ENCODE measurements around the gene ZNF503. TPM values are rescaled to one million over a fixed set of nuclear protein-coding genes. Genes with fewer than 3 reads are reported as not detected.
"Not testable (repeated sequence)": the region's sequence is repeated elsewhere in the genome, so short reads cannot be mapped to it uniquely, and the experiment has no call there.

Gene ZNF503
- total RNA-seq, 1 experiment from 2014 or later = 42.3 TPM

- ChIA-PET CTCF (no interaction called here), POLR2A (ENCODE audit: unreplicated experiment) (no interaction called here)
- Histone ChIP-seq H3K4me3 (ENCODE audit: low read length) (no peak overlapping the region), H3K27ac (ENCODE audit: low read length) (no peak overlapping the region), H3F3A (ENCODE audit: low read length, unreplicated experiment) (no peaks in the 10 kb centered on the region), H2AFZ (ENCODE audit: low read length) (no peak overlapping the region), H4K20me1 (ENCODE audit: low read length) (no peaks in the 10 kb centered on the region), H3K9ac (ENCODE audit: low read length) (no peak overlapping the region), H3K36me3 (ENCODE audit: low read depth, low read length) (no peaks in the 10 kb centered on the region), H3K9me2 (replicated peaks; ENCODE audit: low read length) (no peaks in the 10 kb centered on the region), H3K27me3 (ENCODE audit: low read length) (peaks cover 16% of the 10 kb centered on the region; the same call in 1 of the 2 replicates), H3K4me2 (ENCODE audit: low read length) (no peak overlapping the region), H3K9me3 (ENCODE audit: low read length) (no peaks in the 10 kb centered on the region), H3K4me1 (ENCODE audit: insufficient read depth, low read length) (no peaks in the 10 kb centered on the region), H3K79me2 (ENCODE audit: low read length) (no peaks in the 10 kb centered on the region)
- intact Hi-C loops (cut with micrococcal nuclease) = no loop called here
- TF ChIP-seq CTCF (conservative IDR thresholded peaks at IDR 0.05; ENCODE audit: low read depth, low read length) (no peak), EZH2phosphoT487 (IDR thresholded peaks at IDR 0.05; ENCODE audit: borderline replicate concordance, low read length) (no peak)
- DNase-seq = no peak
- ATAC-seq = no peak
- no TSS peak for BruUV-seq (replicated peaks)
These were observed 23.7 kb downstream of the ZNF503 start for GRCh38 chr10:75377869-75378268.

- no peak overlapping the region for H3K4me2 ChIP-seq (ENCODE audit: low read length)
- ChIA-PET POLR2A (ENCODE audit: unreplicated experiment) (no interaction called here), CTCF (no interaction called here)
- peaks cover 31% of the 10 kb centered on the region for H3K27me3 ChIP-seq (ENCODE audit: low read length)
- H3K27ac ChIP-seq (ENCODE audit: low read length) = no peak overlapping the region
- H3K79me2 ChIP-seq (ENCODE audit: low read length) = no peaks in the 10 kb centered on the region
- H2AFZ ChIP-seq (ENCODE audit: low read length) = no peak overlapping the region
- intact Hi-C loops (cut with micrococcal nuclease) = no loop called here
- no peaks in the 10 kb centered on the region for H3K9me2 ChIP-seq (replicated peaks; ENCODE audit: low read length)
- no peak overlapping the region for H3K9ac ChIP-seq (ENCODE audit: low read length)
- no peaks in the 10 kb centered on the region for H4K20me1 ChIP-seq (ENCODE audit: low read length)
- H3F3A ChIP-seq (ENCODE audit: low read length, unreplicated experiment) = no peaks in the 10 kb centered on the region
- H3K9me3 ChIP-seq (ENCODE audit: low read length) = no peaks in the 10 kb centered on the region
- no peaks in the 10 kb centered on the region for H3K4me1 ChIP-seq (ENCODE audit: insufficient read depth, low read length)
- DNase-seq = no peak
- no peaks in the 10 kb centered on the region for H3K36me3 ChIP-seq (ENCODE audit: low read depth, low read length)
- TF ChIP-seq EZH2phosphoT487 (IDR thresholded peaks at IDR 0.05; ENCODE audit: borderline replicate concordance, low read length) = no peak
- TF ChIP-seq EZH2 (IDR thresholded peaks at IDR 0.05; ENCODE audit: low read length, unreplicated experiment) = no peak
- no peak for TF ChIP-seq CTCF (conservative IDR thresholded peaks at IDR 0.05; ENCODE audit: low read depth, low read length)
- no peak overlapping the region for H3K4me3 ChIP-seq (ENCODE audit: low read length)
- no peak for ATAC-seq
- BruUV-seq (replicated peaks) = no TSS peak
These were observed 25.7 kb downstream of the ZNF503 start for GRCh38 chr10:75375838-75376237.

- no peaks in the 10 kb centered on the region for H3K9me2 ChIP-seq (replicated peaks; ENCODE audit: low read length)
- peaks cover 49% of the 10 kb centered on the region for H3K27me3 ChIP-seq (ENCODE audit: low read length)
- no peak overlapping the region for H3K4me3 ChIP-seq (ENCODE audit: low read length)
- H3K4me1 ChIP-seq (ENCODE audit: insufficient read depth, low read length) = no peaks in the 10 kb centered on the region
- BruUV-seq (replicated peaks) = no TSS peak
- no peaks in the 10 kb centered on the region for H3K36me3 ChIP-seq (ENCODE audit: low read depth, low read length)
- TF ChIP-seq EZH2phosphoT487 (IDR thresholded peaks at IDR 0.05; ENCODE audit: borderline replicate concordance, low read length) (no peak), EZH2 (IDR thresholded peaks at IDR 0.05; ENCODE audit: low read length, unreplicated experiment) (no peak), CTCF (conservative IDR thresholded peaks at IDR 0.05; ENCODE audit: low read depth, low read length) (no peak)
- no peaks in the 10 kb centered on the region for H4K20me1 ChIP-seq (ENCODE audit: low read length)
- H3F3A ChIP-seq (ENCODE audit: low read length, unreplicated experiment) = no peaks in the 10 kb centered on the region
- intact Hi-C loops (cut with micrococcal nuclease) = no loop called here
- no peak overlapping the region for H3K9ac ChIP-seq (ENCODE audit: low read length)
- no peak overlapping the region for H3K4me2 ChIP-seq (ENCODE audit: low read length)
- ChIA-PET POLR2A (ENCODE audit: unreplicated experiment) (no interaction called here), CTCF (no interaction called here)
- no peak for ATAC-seq
- no peaks in the 10 kb centered on the region for H3K79me2 ChIP-seq (ENCODE audit: low read length)
- H3K27ac ChIP-seq (ENCODE audit: low read length) = no peak overlapping the region
- DNase-seq = no peak
- H2AFZ ChIP-seq (ENCODE audit: low read length) = no peak overlapping the region
- no peaks in the 10 kb centered on the region for H3K9me3 ChIP-seq (ENCODE audit: low read length)
These were observed 30.6 kb downstream of the ZNF503 start for GRCh38 chr10:75371010-75371409.

- H4K20me1 ChIP-seq (ENCODE audit: low read length); H3K4me2 ChIP-seq (ENCODE audit: low read length); H3K4me3 ChIP-seq (ENCODE audit: low read length); H2AFZ ChIP-seq (ENCODE audit: low read length); H3K79me2 ChIP-seq (ENCODE audit: low read length); H3K9ac ChIP-seq (ENCODE audit: low read length); H3K36me3 ChIP-seq (ENCODE audit: low read depth, low read length); H3K9me2 ChIP-seq (replicated peaks; ENCODE audit: low read length); CTCF ChIA-PET; DNase-seq; BruUV-seq (replicated peaks); H3K4me1 ChIP-seq (ENCODE audit: insufficient read depth, low read length); ATAC-seq; H3F3A ChIP-seq (ENCODE audit: low read length, unreplicated experiment); intact Hi-C loops (cut with micrococcal nuclease); H3K9me3 ChIP-seq (ENCODE audit: low read length); H3K27ac ChIP-seq (ENCODE audit: low read length): not testable (repeated sequence)
- peaks cover 56% of the 10 kb centered on the region for H3K27me3 ChIP-seq (ENCODE audit: low read length)
- POLR2A ChIA-PET (ENCODE audit: unreplicated experiment) = interaction anchor here (0.6 kb wide), 1 partner anchor 13 kb away, joined by 3 read pairs; no protein-coding TSS in a partner anchor
These were observed 31.7 kb downstream of the ZNF503 start for GRCh38 chr10:75369838-75370237.

All from PC-3 (cell line).